HL-60 (cell line): ENCODE results near the gene CDH23.

Experiments
- GABPA ChIP-seq: IDR thresholded peaks from 2 replicates; pipeline ENCODE4 v1.6.1; 2012; ENCODE audit warnings: low read depth
- POLR2AphosphoS5 ChIP-seq: IDR thresholded peaks from 2 replicates; pipeline ENCODE4 v1.6.1; 2012; ENCODE audit warnings: low read depth
- SPI1 ChIP-seq: IDR thresholded peaks from 2 replicates; pipeline ENCODE4 v1.6.1; 2012; ENCODE audit warnings: low read depth, mild to moderate bottlenecking, borderline replicate concordance
- TF ChIP-seq, protein P1 (sequence below): IDR thresholded peaks from one replicate; pipeline ENCODE4 v1.5.1; 2011; ENCODE audit warnings: low read length, control low read depth, inconsistent platforms; ENCODE audit not compliant: insufficient read depth
- TF ChIP-seq, protein P2 (sequence below): IDR thresholded peaks from 2 replicates; pipeline ENCODE4 v1.6.1; 2012; ENCODE audit warnings: low read depth; ENCODE audit not compliant: insufficient replicate concordance

- TF ChIP-seq, protein P1, sequence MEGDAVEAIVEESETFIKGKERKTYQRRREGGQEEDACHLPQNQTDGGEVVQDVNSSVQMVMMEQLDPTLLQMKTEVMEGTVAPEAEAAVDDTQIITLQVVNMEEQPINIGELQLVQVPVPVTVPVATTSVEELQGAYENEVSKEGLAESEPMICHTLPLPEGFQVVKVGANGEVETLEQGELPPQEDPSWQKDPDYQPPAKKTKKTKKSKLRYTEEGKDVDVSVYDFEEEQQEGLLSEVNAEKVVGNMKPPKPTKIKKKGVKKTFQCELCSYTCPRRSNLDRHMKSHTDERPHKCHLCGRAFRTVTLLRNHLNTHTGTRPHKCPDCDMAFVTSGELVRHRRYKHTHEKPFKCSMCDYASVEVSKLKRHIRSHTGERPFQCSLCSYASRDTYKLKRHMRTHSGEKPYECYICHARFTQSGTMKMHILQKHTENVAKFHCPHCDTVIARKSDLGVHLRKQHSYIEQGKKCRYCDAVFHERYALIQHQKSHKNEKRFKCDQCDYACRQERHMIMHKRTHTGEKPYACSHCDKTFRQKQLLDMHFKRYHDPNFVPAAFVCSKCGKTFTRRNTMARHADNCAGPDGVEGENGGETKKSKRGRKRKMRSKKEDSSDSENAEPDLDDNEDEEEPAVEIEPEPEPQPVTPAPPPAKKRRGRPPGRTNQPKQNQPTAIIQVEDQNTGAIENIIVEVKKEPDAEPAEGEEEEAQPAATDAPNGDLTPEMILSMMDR = no peak
- TF ChIP-seq GABPA (no peak), POLR2AphosphoS5 (no peak), SPI1 (no peak)
- TF ChIP-seq, protein P2, sequence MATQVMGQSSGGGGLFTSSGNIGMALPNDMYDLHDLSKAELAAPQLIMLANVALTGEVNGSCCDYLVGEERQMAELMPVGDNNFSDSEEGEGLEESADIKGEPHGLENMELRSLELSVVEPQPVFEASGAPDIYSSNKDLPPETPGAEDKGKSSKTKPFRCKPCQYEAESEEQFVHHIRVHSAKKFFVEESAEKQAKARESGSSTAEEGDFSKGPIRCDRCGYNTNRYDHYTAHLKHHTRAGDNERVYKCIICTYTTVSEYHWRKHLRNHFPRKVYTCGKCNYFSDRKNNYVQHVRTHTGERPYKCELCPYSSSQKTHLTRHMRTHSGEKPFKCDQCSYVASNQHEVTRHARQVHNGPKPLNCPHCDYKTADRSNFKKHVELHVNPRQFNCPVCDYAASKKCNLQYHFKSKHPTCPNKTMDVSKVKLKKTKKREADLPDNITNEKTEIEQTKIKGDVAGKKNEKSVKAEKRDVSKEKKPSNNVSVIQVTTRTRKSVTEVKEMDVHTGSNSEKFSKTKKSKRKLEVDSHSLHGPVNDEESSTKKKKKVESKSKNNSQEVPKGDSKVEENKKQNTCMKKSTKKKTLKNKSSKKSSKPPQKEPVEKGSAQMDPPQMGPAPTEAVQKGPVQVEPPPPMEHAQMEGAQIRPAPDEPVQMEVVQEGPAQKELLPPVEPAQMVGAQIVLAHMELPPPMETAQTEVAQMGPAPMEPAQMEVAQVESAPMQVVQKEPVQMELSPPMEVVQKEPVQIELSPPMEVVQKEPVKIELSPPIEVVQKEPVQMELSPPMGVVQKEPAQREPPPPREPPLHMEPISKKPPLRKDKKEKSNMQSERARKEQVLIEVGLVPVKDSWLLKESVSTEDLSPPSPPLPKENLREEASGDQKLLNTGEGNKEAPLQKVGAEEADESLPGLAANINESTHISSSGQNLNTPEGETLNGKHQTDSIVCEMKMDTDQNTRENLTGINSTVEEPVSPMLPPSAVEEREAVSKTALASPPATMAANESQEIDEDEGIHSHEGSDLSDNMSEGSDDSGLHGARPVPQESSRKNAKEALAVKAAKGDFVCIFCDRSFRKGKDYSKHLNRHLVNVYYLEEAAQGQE = no peak
These were observed 293.5 kb downstream of the CDH23 start for GRCh38 chr10:71690094-71690720.
